ENCODE results near the gene STXBP2. TPM values are rescaled to one million over a fixed set of nuclear protein-coding genes. Genes with fewer than 3 reads are reported as not detected.

Gene STXBP2
- total RNA-seq, 1 experiment from 2014 or later, result 92.5 TPM

DNA sequence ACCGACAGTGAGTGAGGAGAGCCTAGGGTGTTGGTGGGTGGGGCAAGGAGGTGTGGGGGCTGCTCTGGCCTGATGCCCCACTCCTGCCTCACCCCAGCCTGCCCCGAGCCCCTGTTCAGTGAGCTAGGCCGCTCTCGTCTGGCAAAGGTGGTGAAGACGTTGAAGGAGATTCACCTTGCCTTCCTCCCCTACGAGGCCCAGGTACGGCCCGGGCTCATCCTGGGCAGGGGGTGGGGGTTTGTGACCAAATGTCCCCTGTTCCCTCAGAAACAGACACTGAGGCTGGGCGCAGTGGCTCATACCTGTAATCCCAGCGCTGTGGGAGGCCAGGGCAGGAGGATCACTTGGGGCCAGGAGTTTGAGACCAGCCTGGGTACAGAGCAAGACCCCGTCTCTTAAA is 3.9 kb downstream of the STXBP2 start:
- Histone ChIP-seq H2BK5ac (ENCODE audit: insufficient read length, low read length) (no peak overlapping the region), H3K27ac (ENCODE audit: insufficient read length, low read depth, low read length) (no peak overlapping the region), H3K18ac (ENCODE audit: insufficient read length, low read depth, low read length) (no peak overlapping the region), H3K9me3 (ENCODE audit: control insufficient read depth, low read depth, low read length) (no peaks in the 10 kb centered on the region), H2BK12ac (ENCODE audit: insufficient read length, low read depth, low read length) (no peak overlapping the region), H2AFZ (ENCODE audit: low read length) (no peak overlapping the region), H2BK15ac (ENCODE audit: low read depth, low read length) (no peak overlapping the region), H3T11ph (ENCODE audit: low read length) (no peak overlapping the region), H3K79me2 (ENCODE audit: insufficient read depth, low read length) (no peaks in the 10 kb centered on the region), H4K8ac (replicated peaks; ENCODE audit: insufficient read length, low read depth, low read length) (no peak overlapping the region), H2AK5ac (ENCODE audit: insufficient read length, low read length) (no peak overlapping the region), H3K56ac (ENCODE audit: insufficient read length, low read depth, low read length) (no peak overlapping the region), H3K14ac (ENCODE audit: insufficient read depth, low read length) (no peak overlapping the region), H4K20me1 (ENCODE audit: control insufficient read depth, insufficient read depth, insufficient read length) (no peaks in the 10 kb centered on the region), H3K9ac (ENCODE audit: extremely low read depth, insufficient read length, low read length) (no peak overlapping the region), H3K4ac (ENCODE audit: low read depth, low read length) (no peak overlapping the region), H4K91ac (ENCODE audit: insufficient read length, low read depth, low read length) (no peak overlapping the region), H3K4me1 (ENCODE audit: insufficient read depth, low read length) (no peaks in the 10 kb centered on the region), H2BK20ac (ENCODE audit: low read depth, low read length, poor library complexity, severe bottlenecking) (no peak overlapping the region), H2BK120ac (ENCODE audit: low read depth, low read length, poor library complexity, severe bottlenecking) (no peak overlapping the region), H3K23me2 (ENCODE audit: insufficient read length, low read depth, low read length, poor library complexity, severe bottlenecking) (no peaks in the 10 kb centered on the region), H3K23ac (ENCODE audit: insufficient read length, low read depth, low read length) (no peak overlapping the region), H3K4me2 (ENCODE audit: insufficient read depth, insufficient read length, low read length) (no peak overlapping the region), H3K79me1 (ENCODE audit: insufficient read depth, low read depth, low read length, poor library complexity, severe bottlenecking) (no peaks in the 10 kb centered on the region), H3K27me3 (ENCODE audit: insufficient read depth, low read length) (peaks cover 7% of the 10 kb centered on the region; the same call in 1 of the 2 replicates), H4K5ac (ENCODE audit: insufficient read length, low read depth, low read length) (no peak overlapping the region)
- no peak for TF ChIP-seq CTCF (conservative IDR thresholded peaks at IDR 0.05)
- Mint-ChIP-seq H3K36me3 (ENCODE audit: insufficient read depth in 1 of 3, low read depth in 3 of 3) (peaks cover 9 to 26% (median 17%) of the 10 kb centered on the region in 3 experiments), H3K4me1 (peaks cover 0 to 11% of the 10 kb centered on the region in 2 experiments; a peak in 2 of 4 replicates), H3K27me3 (ENCODE audit: low read depth) (peaks cover 10% of the 10 kb centered on the region), H3K9me3 (no peaks in the 10 kb centered on the region; a peak in 1 of 5 replicates), H3K27ac (no peak overlapping the region), H3K4me3 (no peak overlapping the region)
- DNase-seq, result no peak
- no CpG with 5 or more reads among the region's 11 CpGs for WGBS (ENCODE audit: extremely low coverage, insufficient read length, low lambda C conversion rate)
